Heart left ventricle (tissue), 13 donors: Measurements from ENCODE around the gene NIM1K.
"Not testable (repeated sequence)": the region's sequence is repeated elsewhere in the genome, so short reads cannot be mapped to it uniquely, and the experiment has no call there.

Experiments
- POLR2A ChIP-seq, 2 donors: fragments of 450-650 bp; IDR thresholded peaks; one replicate each; pipeline ENCODE4 v1.6.1; 2017; ENCODE audit warnings: antibody characterized with exemption in 2 of 2, mild to moderate bottlenecking in 2 of 2, moderate library complexity in 2 of 2
- TF ChIP-seq, protein P1 (sequence below), 12 donors: fragments of 200-600 bp; sonication (generic) in 4 of 12; IDR thresholded peaks; one replicate each; pipeline versions ENCODE4 v1.5.0 to v1.8.0; 2018 to 2022; ENCODE audit warnings: antibody characterized with exemption in 12 of 12, mild to moderate bottlenecking in 5 of 12
- donor health status: ischemic (EF 13 %, LVEDD 7.1; RV severe dilation, severe dysfunction).
- donor health status: DM: no; HTN: yes; CAD: no.
- donor health status: DM: no; HTN: no; CAD: no.
- donor health status: ischemic (EF 25% LVEDD 6.9; RV normal size, moderate dysfunction).
- donor health status: ischemic (EF 25% LVEDD 5.7; RV mildly dilated, moderate dysfunction).
- donor health status: ischemic (EF 35%, LVEDD 5.7; RV mildly dilated, moderate dysfunction).
- donor health status: nonischemic (EF 11% LVEDD 7.7; RV severe dilation, severe dysfunction).
- donor health status: DM: yes; HTN: yes; CAD: no.
- donor health status: PGD.
- donor health status: ischemic (EF 29% LVEDD 5.4; RV normal size, mild dysfunction).
- donor health status: nonischemic (EF 23%, LVEDD 6.1; RV moderate dilation, normal function).

DNA sequence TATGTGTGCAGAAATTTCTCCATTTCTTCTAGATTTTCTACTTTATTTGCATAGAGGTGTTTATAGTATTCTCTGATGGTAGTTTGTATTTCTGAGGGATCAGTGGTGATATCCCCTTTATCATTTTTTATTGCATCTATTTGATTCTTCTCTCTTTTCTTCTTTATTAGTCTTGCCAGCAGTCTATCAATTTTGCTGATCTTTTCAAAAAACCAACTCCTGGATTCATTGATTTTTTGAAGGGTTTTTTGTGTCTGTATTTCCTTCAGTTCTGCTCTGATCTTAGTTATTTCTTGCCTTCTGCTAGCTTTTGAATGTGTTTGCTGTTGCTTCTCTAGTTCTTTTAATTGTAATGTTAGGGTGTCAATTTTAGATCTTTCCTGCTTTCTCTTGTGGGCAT, 133.6 kb downstream of the NIM1K start:
- TF ChIP-seq POLR2A (IDR thresholded peaks at IDR 0.05) = not testable (repeated sequence)
- TF ChIP-seq, protein P1, sequence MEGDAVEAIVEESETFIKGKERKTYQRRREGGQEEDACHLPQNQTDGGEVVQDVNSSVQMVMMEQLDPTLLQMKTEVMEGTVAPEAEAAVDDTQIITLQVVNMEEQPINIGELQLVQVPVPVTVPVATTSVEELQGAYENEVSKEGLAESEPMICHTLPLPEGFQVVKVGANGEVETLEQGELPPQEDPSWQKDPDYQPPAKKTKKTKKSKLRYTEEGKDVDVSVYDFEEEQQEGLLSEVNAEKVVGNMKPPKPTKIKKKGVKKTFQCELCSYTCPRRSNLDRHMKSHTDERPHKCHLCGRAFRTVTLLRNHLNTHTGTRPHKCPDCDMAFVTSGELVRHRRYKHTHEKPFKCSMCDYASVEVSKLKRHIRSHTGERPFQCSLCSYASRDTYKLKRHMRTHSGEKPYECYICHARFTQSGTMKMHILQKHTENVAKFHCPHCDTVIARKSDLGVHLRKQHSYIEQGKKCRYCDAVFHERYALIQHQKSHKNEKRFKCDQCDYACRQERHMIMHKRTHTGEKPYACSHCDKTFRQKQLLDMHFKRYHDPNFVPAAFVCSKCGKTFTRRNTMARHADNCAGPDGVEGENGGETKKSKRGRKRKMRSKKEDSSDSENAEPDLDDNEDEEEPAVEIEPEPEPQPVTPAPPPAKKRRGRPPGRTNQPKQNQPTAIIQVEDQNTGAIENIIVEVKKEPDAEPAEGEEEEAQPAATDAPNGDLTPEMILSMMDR (IDR thresholded peaks at IDR 0.05) = not testable (repeated sequence)
